B cell (primary cell): ENCODE results near the gene FER. TPM values are rescaled to one million over a fixed set of nuclear protein-coding genes. Genes with fewer than 3 reads are reported as not detected.

ENCODE experiments used
- ATAC-seq: fragments of 200-7000 bp; cut with Tn5 transposase; one replicate; pipeline ENCODE4 v1.10.0; 2021; ENCODE audit warnings: low read depth, mild to moderate bottlenecking, moderate number of reproducible peaks, moderate library complexity
- CTCF ChIA-PET: fragments of 350-600 bp; sonication (Branson Sonifier 250); formaldehyde crosslinking; loops from one replicate; lab custom pipeline; 2021; ENCODE audit warnings: antibody characterized with exemption, inconsistent platforms; lab: Charles Lee
- POLR2A ChIA-PET: fragments of 350-600 bp; sonication (Branson Sonifier 250); formaldehyde crosslinking; loops from one replicate; lab custom pipeline; 2021; ENCODE audit warnings: antibody characterized with exemption; lab: Charles Lee
- DNase-seq: peaks from one replicate; pipeline ENCODE4 v3.0.0; 2013
- H2AFZ ChIP-seq: 2 replicates; pipeline ENCODE4 v1.6.1; 2012; ENCODE audit warnings: mild to moderate bottlenecking, low read depth, low read length; ENCODE audit not compliant: insufficient read depth, poor library complexity, severe bottlenecking
- H3K27ac ChIP-seq, 2 donors: 1 replicate in 1 of 2; 2 replicates in 1 of 2; pipeline ENCODE4 v1.5.1; 2012 to 2013; ENCODE audit warnings: low read length in 2 of 2, mild to moderate bottlenecking in 2 of 2, moderate library complexity in 1 of 2
- H3K27me3 ChIP-seq, 4 experiments: fragments of 200-600 bp in 1 of 4; sonication (generic) in 1 of 4; replicated peaks in 1 of 4; 1 replicate in 2 of 4; 2 replicates in 2 of 4; pipeline versions ENCODE4 v1.6.1 to v1.7.0; 2013 to 2016; ENCODE audit warnings: low read length in 3 of 4, mild to moderate bottlenecking in 2 of 4, mixed read lengths in 1 of 4, moderate library complexity in 1 of 4; ENCODE audit not compliant: insufficient read depth in 4 of 4, control insufficient read depth in 3 of 4; ENCODE audit errors: control extremely low read depth in 1 of 4
- H3K36me3 ChIP-seq, 2 experiments: replicated peaks in 1 of 2; 1 replicate in 1 of 2; 2 replicates in 1 of 2; pipeline versions ENCODE4 v1.6.1 to v1.7.1; 2013; ENCODE audit warnings: low read length in 1 of 2; ENCODE audit not compliant: insufficient read depth in 2 of 2, control insufficient read depth in 1 of 2; ENCODE audit errors: control extremely low read depth in 1 of 2, extremely low read depth in 1 of 2
- H3K4me1 ChIP-seq, 2 donors: fragments of 200-600 bp in 1 of 2; sonication (generic) in 1 of 2; 1 replicate in 1 of 2; 2 replicates in 1 of 2; pipeline versions ENCODE4 v1.5.1 to v1.6.1; 2013 to 2017; ENCODE audit warnings: low read length in 2 of 2; ENCODE audit not compliant: control insufficient read depth in 2 of 2, insufficient read depth in 2 of 2
- H3K4me2 ChIP-seq: replicated peaks from 2 replicates; pipeline ENCODE3; 2012; ENCODE audit warnings: mild to moderate bottlenecking, low read depth, low read length; ENCODE audit not compliant: poor library complexity, severe bottlenecking
- H3K4me3 ChIP-seq, 5 experiments: fragments of 200-600 bp in 1 of 5; sonication (generic) in 1 of 5; 1 replicate in 3 of 5; 2 replicates in 2 of 5; pipeline versions ENCODE4 v1.5.1 to v1.7.0; 2011 to 2016; ENCODE audit warnings: low read length in 4 of 5, mild to moderate bottlenecking in 4 of 5, low read depth in 2 of 5, control low read depth in 1 of 5, moderate library complexity in 1 of 5; ENCODE audit not compliant: insufficient read depth in 1 of 5; ENCODE audit errors: control extremely low read depth in 1 of 5, extremely low read depth in 1 of 5
- H3K79me2 ChIP-seq: fragments of 200-600 bp; sonication (generic); one replicate; pipeline ENCODE4 v1.6.0; 2016; ENCODE audit warnings: low read length; ENCODE audit not compliant: control insufficient read depth, insufficient read depth
- H3K9ac ChIP-seq: fragments of 200-600 bp; sonication (generic); 2 replicates; pipeline ENCODE4 v1.6.1; 2017; ENCODE audit warnings: mild to moderate bottlenecking, low read length, moderate library complexity
- H3K9me3 ChIP-seq, 3 donors: one replicate each; pipeline versions ENCODE4 v1.6.1 to v1.7.1; 2013; ENCODE audit warnings: low read length in 2 of 3; ENCODE audit not compliant: control insufficient read depth in 2 of 3, insufficient read depth in 1 of 3; ENCODE audit errors: control extremely low read depth in 1 of 3
- H4K20me1 ChIP-seq: 2 replicates; pipeline ENCODE4 v1.6.0; 2012; ENCODE audit warnings: mild to moderate bottlenecking, low read length; ENCODE audit not compliant: insufficient read depth, control insufficient read depth, poor library complexity, severe bottlenecking
- H3K27ac Mint-ChIP-seq: one replicate; pipeline ENCODE4 v1.8.0; 2021; ENCODE audit warnings: mixed read lengths
- H3K27me3 Mint-ChIP-seq: one replicate; pipeline ENCODE4 v1.8.0; 2021; ENCODE audit warnings: mixed read lengths
- H3K4me1 Mint-ChIP-seq: one replicate; pipeline ENCODE4 v1.8.0; 2021; ENCODE audit warnings: mixed read lengths
- H3K4me3 Mint-ChIP-seq: one replicate; pipeline ENCODE4 v1.8.0; 2021; ENCODE audit warnings: mixed read lengths
- H3K9me3 Mint-ChIP-seq: one replicate; pipeline ENCODE4 v1.8.0; 2022; ENCODE audit warnings: mixed read lengths; ENCODE audit not compliant: insufficient read depth
- EZH2 ChIP-seq: IDR thresholded peaks from 2 replicates; pipeline ENCODE4 v1.6.1; 2012; ENCODE audit warnings: borderline replicate concordance, low read depth, mild to moderate bottlenecking, moderate library complexity, low read length; ENCODE audit not compliant: insufficient read depth, poor library complexity, severe bottlenecking
- WGBS: methylation state at CpG from one replicate; pipeline ENCODE4 v1.1.5; 2013; ENCODE audit warnings: missing lambda C conversion rate; ENCODE audit not compliant: insufficient coverage; 5-methylcytosine and 5-hydroxymethylcytosine counted together
- intact Hi-C: fragments of 100-400 bp; cut with micrococcal nuclease; formaldehyde crosslinking; loops from one replicate; pipeline ENCODE4 v1.10.0; 2022
- polyA plus RNA-seq: library from polyadenylated mRNA; depleted of rRNA; stranded (reverse); fragments of >200 nt; gene quantifications from 2 replicates; pipeline ENCODE4 v1.2.3, GENCODE V29; 2012
- total RNA-seq, 2 donors: library from RNA; stranded (reverse); fragments of 120-200 nt in 1 of 2; gene quantifications; 1 replicate in 1 of 2; 2 replicates in 1 of 2; pipeline versions ENCODE4 v1.2.3 to v1.2.4, GENCODE V29; 2013 to 2022
- TF ChIP-seq, protein P1 (sequence below): fragments of 200-600 bp; IDR thresholded peaks from one replicate; pipeline ENCODE4 v1.8.0; 2022; ENCODE audit warnings: antibody characterized with exemption, mild to moderate bottlenecking

Gene FER
- total and polyA plus RNA-seq, 2 donors (not counting 1 experiment from before 2014, with no cell fraction given): 1.3 to 41.3 TPM

DNA sequence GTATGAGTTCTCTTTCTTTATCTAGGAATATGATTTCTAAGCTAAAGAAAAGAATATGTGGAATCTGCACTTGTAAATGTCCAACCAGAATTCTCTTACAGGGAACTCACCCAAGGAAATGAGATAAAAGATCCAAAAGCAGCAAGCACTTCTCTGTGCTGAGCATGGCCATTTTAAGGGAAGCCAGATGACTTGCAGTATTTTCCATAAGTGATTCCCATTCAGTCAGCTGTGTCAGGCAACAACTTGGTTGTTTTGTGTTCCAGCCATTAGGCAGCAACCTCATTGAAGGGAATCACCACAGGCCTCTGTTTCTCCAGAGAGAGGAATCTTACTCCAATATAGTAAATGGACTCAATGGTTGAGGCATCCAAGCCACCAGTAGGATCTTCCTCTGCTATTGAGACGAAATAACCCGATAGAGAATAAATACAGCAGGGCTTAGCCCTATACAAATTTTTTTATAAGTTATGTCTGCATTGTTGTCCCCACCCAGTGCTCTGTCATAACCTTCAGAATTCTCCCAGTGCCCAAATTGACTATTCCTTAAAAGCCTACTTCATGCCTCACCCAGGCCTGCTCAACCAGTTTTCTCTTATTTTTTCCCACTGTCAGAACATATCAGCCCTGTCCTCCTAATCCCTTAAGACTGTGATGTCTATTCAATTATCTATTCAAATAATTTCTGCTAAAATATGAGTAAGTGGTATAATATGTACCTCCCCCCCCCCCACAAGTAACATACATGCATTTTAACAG, 425.5 kb downstream of the FER start:
- TF ChIP-seq EZH2: no peak
- TF ChIP-seq, protein P1, sequence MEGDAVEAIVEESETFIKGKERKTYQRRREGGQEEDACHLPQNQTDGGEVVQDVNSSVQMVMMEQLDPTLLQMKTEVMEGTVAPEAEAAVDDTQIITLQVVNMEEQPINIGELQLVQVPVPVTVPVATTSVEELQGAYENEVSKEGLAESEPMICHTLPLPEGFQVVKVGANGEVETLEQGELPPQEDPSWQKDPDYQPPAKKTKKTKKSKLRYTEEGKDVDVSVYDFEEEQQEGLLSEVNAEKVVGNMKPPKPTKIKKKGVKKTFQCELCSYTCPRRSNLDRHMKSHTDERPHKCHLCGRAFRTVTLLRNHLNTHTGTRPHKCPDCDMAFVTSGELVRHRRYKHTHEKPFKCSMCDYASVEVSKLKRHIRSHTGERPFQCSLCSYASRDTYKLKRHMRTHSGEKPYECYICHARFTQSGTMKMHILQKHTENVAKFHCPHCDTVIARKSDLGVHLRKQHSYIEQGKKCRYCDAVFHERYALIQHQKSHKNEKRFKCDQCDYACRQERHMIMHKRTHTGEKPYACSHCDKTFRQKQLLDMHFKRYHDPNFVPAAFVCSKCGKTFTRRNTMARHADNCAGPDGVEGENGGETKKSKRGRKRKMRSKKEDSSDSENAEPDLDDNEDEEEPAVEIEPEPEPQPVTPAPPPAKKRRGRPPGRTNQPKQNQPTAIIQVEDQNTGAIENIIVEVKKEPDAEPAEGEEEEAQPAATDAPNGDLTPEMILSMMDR: no peak
- H3K27ac ChIP-seq: no peak overlapping the region
- H3K9me3 Mint-ChIP-seq: no peaks in the 10 kb centered on the region
- CTCF ChIA-PET: no interaction called here
- no peak overlapping the region for H3K4me3 ChIP-seq
- H3K9ac ChIP-seq: no peak overlapping the region
- H3K4me2 ChIP-seq: no peak overlapping the region
- H3K4me3 Mint-ChIP-seq: no peak overlapping the region
- H3K36me3 ChIP-seq: no peaks in the 10 kb centered on the region
- H2AFZ ChIP-seq: no peak overlapping the region
- H3K27ac Mint-ChIP-seq: no peak overlapping the region
- intact Hi-C loops: no loop called here
- H3K79me2 ChIP-seq: no peaks in the 10 kb centered on the region
- no peaks in the 10 kb centered on the region for H3K4me1 ChIP-seq
- POLR2A ChIA-PET: no interaction called here
- WGBS: no CpG with 5 or more reads among the region's 2 CpGs
- no peaks in the 10 kb centered on the region for H4K20me1 ChIP-seq
- no peaks in the 10 kb centered on the region for H3K9me3 ChIP-seq
- DNase-seq (no peak), ATAC-seq (no peak)
- H3K4me1 Mint-ChIP-seq: no peaks in the 10 kb centered on the region
- H3K27me3 Mint-ChIP-seq: no peaks in the 10 kb centered on the region
- no peaks in the 10 kb centered on the region for H3K27me3 ChIP-seq

DNA sequence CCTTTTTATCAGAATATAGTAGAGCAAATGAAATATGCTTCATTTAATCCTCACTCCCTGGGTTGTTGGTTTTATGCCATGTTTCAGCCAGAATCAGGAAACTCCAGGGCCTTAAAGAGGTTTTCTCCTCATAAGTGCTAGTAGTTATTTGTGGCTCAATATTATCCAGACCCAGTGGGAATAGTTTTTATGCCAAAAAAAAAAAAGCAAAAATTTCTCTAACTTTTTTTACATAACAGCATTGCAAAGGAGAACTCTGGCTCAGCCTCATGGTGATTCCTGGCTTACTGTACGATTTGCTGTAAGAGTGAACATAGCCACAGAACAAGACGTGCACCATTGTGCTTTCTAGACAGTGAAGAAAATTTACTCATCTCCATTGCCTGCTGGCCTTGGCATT, 429.5 kb downstream of the FER start:
- TF ChIP-seq EZH2: no peak
- TF ChIP-seq, protein P1: no peak
- Histone ChIP-seq H3K79me2 (no peaks in the 10 kb centered on the region), H3K4me3 (no peak overlapping the region), H3K9ac (no peak overlapping the region), H3K4me2 (no peak overlapping the region), H3K4me1 (no peaks in the 10 kb centered on the region), H3K9me3 (no peaks in the 10 kb centered on the region), H3K27me3 (no peaks in the 10 kb centered on the region), H3K27ac (no peak overlapping the region), H4K20me1 (no peaks in the 10 kb centered on the region), H2AFZ (no peak overlapping the region), H3K36me3 (no peaks in the 10 kb centered on the region)
- POLR2A ChIA-PET: no interaction called here
- ATAC-seq (no peak), DNase-seq (no peak)
- H3K9me3 Mint-ChIP-seq: no peaks in the 10 kb centered on the region
- CTCF ChIA-PET: no interaction called here
- no peak overlapping the region for H3K27ac Mint-ChIP-seq
- H3K27me3 Mint-ChIP-seq: no peaks in the 10 kb centered on the region
- intact Hi-C loops: no loop called here
- H3K4me3 Mint-ChIP-seq: no peak overlapping the region
- no peaks in the 10 kb centered on the region for H3K4me1 Mint-ChIP-seq
- whole genome bisulfite sequencing: 90% methylated on average over 2 of the region's 2 CpGs
